GM12878 (cell line): ENCODE data around the gene ETF1. TPM values are rescaled to one million over a fixed set of nuclear protein-coding genes. Genes with fewer than 3 reads are reported as not detected.

ENCODE experiments used
- ATAC-seq: fragments of 200-7000 bp; cut with Tn5 transposase; 3 replicates; pipeline ENCODE4 v1.9.1; 2020; ENCODE audit warnings: mild to moderate bottlenecking, moderate library complexity
- BruUV-seq: library from RNA; stranded (reverse); fragments of 400-500 nt; replicated peaks from 2 replicates; lab custom pipeline; 2021; lab: Mats Ljungman, UMichigan
- CTCF ChIA-PET: fragments of 300-600 bp; sonication (Branson Sonifier 250); formaldehyde crosslinking; extraction: SDS; loops from one replicate; lab custom pipeline; 2021; ENCODE audit warnings: inconsistent platforms; lab: Yijun Ruan, JAX
- POLR2A ChIA-PET: fragments of 350-600 bp; formaldehyde crosslinking; extraction: SDS; loops from one replicate; lab custom pipeline; 2021; ENCODE audit warnings: inconsistent platforms; lab: Charles Lee
- RAD21 ChIA-PET: fragments of 300-600 bp; sonication (Branson Sonifier 250); formaldehyde crosslinking; loops from one replicate; lab custom pipeline; 2023; ENCODE audit warnings: antibody characterized with exemption; ENCODE audit not compliant: unreplicated experiment; lab: Charles Lee
- SMC1A ChIA-PET: fragments of 300-600 bp; sonication (Branson Sonifier 250); formaldehyde crosslinking; loops from one replicate; lab custom pipeline; 2023; ENCODE audit not compliant: unreplicated experiment, uncharacterized antibody; lab: Charles Lee
- DNase-seq: peaks from one replicate; pipeline ENCODE4 v3.0.0-alpha.2; 2011; ENCODE audit warnings: low read depth, low spot score
- FAIRE-seq: peaks from 3 replicates; lab custom pipeline; 2011; peaks lifted over from hg19 to GRCh38; lab: Jason Lieb, UNC
- H2AFZ ChIP-seq: 2 replicates; pipeline ENCODE4 v1.6.0; 2011; ENCODE audit warnings: low read depth, low read length, control low read depth; ENCODE audit not compliant: control insufficient read depth
- H3K27ac ChIP-seq: 2 replicates; pipeline ENCODE4 v1.5.1; 2011; ENCODE audit warnings: control low read depth; ENCODE audit not compliant: control insufficient read depth, insufficient read depth
- H3K27me3 ChIP-seq, 2 experiments: replicated peaks in 1 of 2; 2 replicates each; pipeline versions ENCODE4 v1.6.0 to v1.6.1; 2011; ENCODE audit warnings: low read length in 1 of 2; ENCODE audit not compliant: control insufficient read depth in 2 of 2, insufficient read depth in 2 of 2
- H3K36me3 ChIP-seq, 2 experiments: 2 replicates each; pipeline ENCODE4 v1.5.1; 2011; ENCODE audit warnings: low read length in 1 of 2; ENCODE audit not compliant: control insufficient read depth in 2 of 2, insufficient read depth in 2 of 2
- H3K4me1 ChIP-seq: 2 replicates; pipeline ENCODE4 v1.6.1; 2011; ENCODE audit warnings: mild to moderate bottlenecking, low read length, moderate library complexity, mixed read lengths; ENCODE audit not compliant: control insufficient read depth, insufficient read depth
- H3K4me2 ChIP-seq: 2 replicates; pipeline ENCODE4 v1.6.0; 2011; ENCODE audit warnings: control low read depth; ENCODE audit not compliant: control insufficient read depth, insufficient read depth
- H3K4me3 ChIP-seq: fragments of 200-600 bp; sonication (generic); 2 replicates; pipeline ENCODE4 v1.5.1; 2016
- H3K79me2 ChIP-seq: 2 replicates; pipeline ENCODE4 v1.6.0; 2011; ENCODE audit warnings: low read length; ENCODE audit not compliant: control insufficient read depth, insufficient read depth
- H3K9ac ChIP-seq: 2 replicates; pipeline ENCODE4 v1.8.0; 2011; ENCODE audit warnings: low read length, control low read depth, mixed read lengths; ENCODE audit not compliant: control insufficient read depth, insufficient read depth
- H3K9me3 ChIP-seq: replicated peaks from 3 replicates; pipeline ENCODE4 v1.5.1; 2011; ENCODE audit warnings: mild to moderate bottlenecking, low read length; ENCODE audit not compliant: control insufficient read depth, insufficient read depth
- H4K20me1 ChIP-seq: 2 replicates; pipeline ENCODE4 v1.6.0; 2011; ENCODE audit not compliant: control insufficient read depth, insufficient read depth
- CEBPB ChIP-seq, 2 experiments: fragments of 150-350 bp in 1 of 2; IDR thresholded peaks; 2 replicates each; pipeline ENCODE4 v1.6.1; 2012 to 2014; ENCODE audit warnings: low read depth in 2 of 2, low read length in 2 of 2, borderline replicate concordance in 1 of 2, inconsistent platforms in 1 of 2
- CREM ChIP-seq: IDR thresholded peaks from 2 replicates; pipeline ENCODE4 v1.6.1; 2014; ENCODE audit warnings: antibody characterized with exemption, low read depth
- CUX1 ChIP-seq: IDR thresholded peaks from 2 replicates; pipeline ENCODE4 v1.6.1; 2012; ENCODE audit warnings: improper control_type of control experiment, low read depth, low read length; ENCODE audit not compliant: insufficient replicate concordance
- DPF2 ChIP-seq: fragments of 450-650 bp; IDR thresholded peaks from 2 replicates; pipeline ENCODE4 v1.6.1; 2017; ENCODE audit warnings: mild to moderate bottlenecking
- EGR1 ChIP-seq, 2 experiments: IDR thresholded peaks; 1 replicate in 1 of 2; 2 replicates in 1 of 2; pipeline ENCODE4 v1.6.1; 2011 to 2012; ENCODE audit warnings: low read depth in 2 of 2, low read length in 2 of 2, borderline replicate concordance in 1 of 2, mild to moderate bottlenecking in 1 of 2, moderate library complexity in 1 of 2
- FOS ChIP-seq: IDR thresholded peaks from 3 replicates; pipeline ENCODE4 v1.6.1; 2011; ENCODE audit warnings: borderline replicate concordance; ENCODE audit not compliant: insufficient read length; ENCODE audit errors: extremely low read depth
- HDAC6 ChIP-seq: fragments of 200-600 bp; sonication (generic); IDR thresholded peaks from one replicate; pipeline ENCODE4 v1.8.0; 2017; ENCODE audit warnings: antibody characterized with exemption; ENCODE audit not compliant: unreplicated experiment
- JUNB ChIP-seq: IDR thresholded peaks from 2 replicates; pipeline ENCODE4 v1.6.1; 2016; ENCODE audit warnings: antibody characterized with exemption, mild to moderate bottlenecking
- MEF2B ChIP-seq: fragments of 450-650 bp; IDR thresholded peaks from 2 replicates; pipeline ENCODE4 v1.6.1; 2018; ENCODE audit warnings: mild to moderate bottlenecking, moderate library complexity; ENCODE audit not compliant: partially characterized antibody, poor library complexity, severe bottlenecking
- MTA2 ChIP-seq: fragments of 450-650 bp; IDR thresholded peaks from 2 replicates; pipeline ENCODE4 v1.6.1; 2016; ENCODE audit warnings: low read depth, mild to moderate bottlenecking, moderate library complexity
- MTA3 ChIP-seq: IDR thresholded peaks from 2 replicates; pipeline ENCODE4 v1.6.1; 2012; ENCODE audit warnings: low read length, inconsistent platforms, borderline replicate concordance
- POLR2AphosphoS2 ChIP-seq: IDR thresholded peaks from 2 replicates; pipeline ENCODE4 v1.6.1; 2011; ENCODE audit warnings: low read depth, mild to moderate bottlenecking, low read length, improper control_type of control experiment, moderate library complexity
- POU2F2 ChIP-seq: IDR thresholded peaks from 3 replicates; pipeline ENCODE4 v1.6.1; 2011; ENCODE audit warnings: low read depth, mild to moderate bottlenecking, low read length, borderline replicate concordance
- RBBP5 ChIP-seq: fragments of 200-600 bp; sonication (generic); conservative IDR thresholded peaks from 2 replicates; pipeline ENCODE4 v1.6.1; 2016
- SMAD5 ChIP-seq: IDR thresholded peaks from 2 replicates; pipeline ENCODE4 v1.6.1; 2016; ENCODE audit warnings: antibody characterized with exemption, low read depth
- SMARCA5 ChIP-seq: fragments of 450-650 bp; IDR thresholded peaks from 2 replicates; pipeline ENCODE4 v1.6.1; 2017; ENCODE audit warnings: mild to moderate bottlenecking
- SP1 ChIP-seq: IDR thresholded peaks from one replicate; pipeline ENCODE4 v1.6.1; 2011; ENCODE audit warnings: low read depth, low read length
- TBL1XR1 ChIP-seq: IDR thresholded peaks from 2 replicates; pipeline ENCODE4 v1.6.1; 2012; ENCODE audit warnings: low read depth, low read length, improper control_type of control experiment
- ZNF217 ChIP-seq: fragments of 450-650 bp; IDR thresholded peaks from 2 replicates; pipeline ENCODE4 v1.6.1; 2017; ENCODE audit warnings: antibody characterized with exemption, mild to moderate bottlenecking
- WGBS: methylation state at CpG from one replicate; pipeline ENCODE4 v1.1.6; 2016; ENCODE audit warnings: low lambda C conversion rate; ENCODE audit not compliant: insufficient replicate concordance, insufficient coverage; ENCODE audit errors: missing lambda C conversion rate; 5-methylcytosine and 5-hydroxymethylcytosine counted together
- in situ Hi-C: fragments of 300-500 bp; cut with MboI; formaldehyde crosslinking; loops from 9 replicates; pipeline ENCODE4 v1.14.3; 2018; ENCODE audit warnings: mixed read lengths
- intact Hi-C: fragments of 100-400 bp; cut with micrococcal nuclease; formaldehyde crosslinking; loops from one replicate; pipeline ENCODE4 v1.14.2; 2022; ENCODE audit not compliant: unreplicated experiment
- polyA plus RNA-seq, 11 experiments: library from polyadenylated mRNA; depleted of rRNA in 4 of 11; unstranded in 6 of 11; stranded (reverse) in 5 of 11; fragments of >200 nt; fragmentation: Nextera tagmentation in 4 of 11; fragmentation: Illumina TruSeq in 1 of 11; extraction: Ambion mirVana in 4 of 11; extraction: Trizol in 1 of 11; gene quantifications; 1 replicate in 1 of 11; 2 replicates in 10 of 11; pipeline versions ENCODE4 v1.2.1 to v1.2.3, GENCODE V29; 2011 to 2016; ENCODE audit warnings: inconsistent platforms in 2 of 11, missing spikeins in 2 of 11, low read depth in 1 of 11
- total RNA-seq, 4 experiments: library from RNA; depleted of rRNA in 3 of 4; stranded (reverse); fragments of >200 nt in 3 of 4; fragmentation: Illumina TruSeq in 1 of 4; extraction: Trizol in 1 of 4; gene quantifications; 2 replicates each; pipeline versions ENCODE4 v1.2.1 to v1.2.3, GENCODE V29; 2013 to 2021

The ETF1 gene
- total and polyA plus RNA-seq, 10 of the 15 experiments (the other 5 are each of a cell fraction or from before 2014, with no cell fraction given), result 29.8 to 145 (median 108) TPM

DNA sequence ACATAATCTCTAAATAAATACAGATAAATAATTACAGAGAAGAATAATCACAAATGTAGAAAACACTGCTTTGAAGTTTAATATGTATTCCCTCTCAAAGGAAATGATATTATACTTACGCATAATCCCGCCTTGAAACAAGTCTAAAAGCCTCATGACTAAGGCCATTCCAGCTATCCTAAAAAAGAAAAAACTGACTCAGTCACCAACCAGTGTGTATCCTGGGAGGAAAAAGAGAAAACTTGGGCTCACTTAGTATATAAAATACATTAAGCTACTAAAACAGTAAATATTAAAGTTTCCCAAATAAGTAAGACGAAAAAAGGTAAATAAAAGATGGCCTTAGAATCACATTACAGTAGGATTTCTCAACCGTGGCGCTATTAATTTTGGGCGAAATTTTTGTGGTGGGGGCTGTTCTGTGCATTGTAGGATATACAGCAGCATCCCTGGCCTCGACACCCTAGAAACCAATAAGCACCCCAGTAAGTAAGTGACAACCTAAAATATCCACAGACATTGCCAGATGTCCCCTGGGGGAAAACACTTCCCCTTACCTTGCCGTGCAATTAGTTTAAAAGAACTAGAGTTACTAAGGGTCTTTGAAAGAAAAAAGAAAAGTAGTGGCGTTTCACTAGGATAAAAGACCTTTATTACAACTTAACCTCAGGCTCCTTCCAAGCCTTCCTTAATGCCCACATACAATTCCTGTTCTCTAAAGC is 31.1 kb upstream of the ETF1 start:
- no peak for DNase-seq
- peak overlapping the region; percentile 85 for H3K4me3 ChIP-seq
- peaks cover 42% of the 10 kb centered on the region for H3K79me2 ChIP-seq
- no TSS peak for BruUV-seq
- no peaks in the 10 kb centered on the region for H4K20me1 ChIP-seq
- WGBS, result 22% methylated on average over 9 of the region's 9 CpGs
- H3K4me2 ChIP-seq, result peak overlapping the region; percentile 90
- ChIA-PET CTCF (interaction anchor here (0.6 to 2.3 kb wide), 5 partner anchors 26 to 817 kb away, joined by 3 to 10 read pairs (median 3); partner anchors contain the start of gene KDM3B), SMC1A (interaction anchor here (1.0 kb wide), 1 partner anchor 58 kb away, joined by 3 read pairs; no protein-coding TSS in a partner anchor), RAD21 (no interaction called here), POLR2A (interaction anchor here (0.6 to 3.2 kb wide), 3 partner anchors 30 to 1037 kb away, joined by 3 to 26 read pairs (median 4); partner anchors contain the start of gene ETF1)
- no peaks in the 10 kb centered on the region for H3K27me3 ChIP-seq
- in situ Hi-C loops, result loop anchor here (10.0 kb wide), 1 partner anchor 691 kb away; no protein-coding TSS in a partner anchor
- peak overlapping the region; percentile 92 for H3K9ac ChIP-seq
- FAIRE-seq, result no peak
- peaks cover 9 to 22% of the 10 kb centered on the region in 2 experiments for H3K36me3 ChIP-seq
- H3K4me1 ChIP-seq, result no peaks in the 10 kb centered on the region
- ATAC-seq, result no peak
- TF ChIP-seq JUNB (no peak), POLR2AphosphoS2 (no peak), ZNF217 (no peak), CEBPB (IDR thresholded peaks at IDR 0.05; ENCODE audit: borderline replicate concordance in 1 of 2, low read depth in 2 of 2, low read length in 2 of 2) (no peak), HDAC6 (no peak), FOS (no peak), MTA2 (no peak), CREM (no peak), CUX1 (no peak), DPF2 (no peak), MEF2B (no peak), EGR1 (IDR thresholded peaks at IDR 0.05; ENCODE audit: borderline replicate concordance in 1 of 2, low read depth in 2 of 2, low read length in 2 of 2) (no peak), SP1 (no peak), SMARCA5 (no peak), RBBP5 (no peak), POU2F2 (no peak), MTA3 (no peak), SMAD5 (no peak), TBL1XR1 (no peak)
- no peak overlapping the region for H2AFZ ChIP-seq
- intact Hi-C loops, result no loop called here
- H3K9me3 ChIP-seq, result no peaks in the 10 kb centered on the region
- H3K27ac ChIP-seq, result peak overlapping the region; percentile 97
